Muscle of leg (tissue), 11 donors: ENCODE measurements around the gene HSPA9. TPM values are rescaled to one million over a fixed set of nuclear protein-coding genes. Genes with fewer than 3 reads are reported as not detected.

Experiments used
- DNase-seq: peaks from one replicate; pipeline ENCODE4 v3.0.0; 2013
- H3K27ac ChIP-seq: one replicate; pipeline ENCODE4 v1.5.1; 2013; ENCODE audit warnings: mild to moderate bottlenecking, low read length, control low read depth
- H3K27me3 ChIP-seq: one replicate; pipeline ENCODE4 v1.6.1; 2013; ENCODE audit warnings: low read length; ENCODE audit not compliant: control insufficient read depth, insufficient read depth
- H3K36me3 ChIP-seq: one replicate; pipeline ENCODE4 v1.6.1; 2013; ENCODE audit warnings: low read length; ENCODE audit not compliant: control insufficient read depth, insufficient read depth
- H3K4me1 ChIP-seq: one replicate; pipeline ENCODE4 v1.6.1; 2013; ENCODE audit warnings: low read length; ENCODE audit not compliant: control insufficient read depth, insufficient read depth
- H3K4me3 ChIP-seq: one replicate; pipeline ENCODE4 v1.5.1; 2013; ENCODE audit warnings: low read length, control low read depth
- H3K9me3 ChIP-seq: replicated peaks from 2 replicates; pipeline ENCODE4 v1.6.1; 2013; ENCODE audit warnings: low read depth, low read length; ENCODE audit not compliant: control insufficient read depth
- WGBS: methylation state at CpG from one replicate; pipeline ENCODE4 v1.1.5; 2013; ENCODE audit warnings: missing lambda C conversion rate; ENCODE audit not compliant: insufficient coverage; 5-methylcytosine and 5-hydroxymethylcytosine counted together
- polyA plus RNA-seq, 8 donors: library from polyadenylated mRNA; unstranded; fragments of 120-200 nt; gene quantifications; one replicate each; pipeline versions ENCODE4 v1.2.1 to v1.2.3, GENCODE V29; 2013; ENCODE audit warnings: inconsistent platforms in 1 of 8, low replicate concordance in 1 of 8; ENCODE audit not compliant: insufficient read length in 8 of 8, insufficient read depth in 1 of 8
- total RNA-seq: library from RNA; stranded (reverse); fragments of 120-200 nt; gene quantifications from one replicate; pipeline ENCODE4 v1.2.4, GENCODE V29; 2013

HSPA9 gene
- total and polyA plus RNA-seq, 9 donors: 118 to 177 (median 152) TPM

DNA sequence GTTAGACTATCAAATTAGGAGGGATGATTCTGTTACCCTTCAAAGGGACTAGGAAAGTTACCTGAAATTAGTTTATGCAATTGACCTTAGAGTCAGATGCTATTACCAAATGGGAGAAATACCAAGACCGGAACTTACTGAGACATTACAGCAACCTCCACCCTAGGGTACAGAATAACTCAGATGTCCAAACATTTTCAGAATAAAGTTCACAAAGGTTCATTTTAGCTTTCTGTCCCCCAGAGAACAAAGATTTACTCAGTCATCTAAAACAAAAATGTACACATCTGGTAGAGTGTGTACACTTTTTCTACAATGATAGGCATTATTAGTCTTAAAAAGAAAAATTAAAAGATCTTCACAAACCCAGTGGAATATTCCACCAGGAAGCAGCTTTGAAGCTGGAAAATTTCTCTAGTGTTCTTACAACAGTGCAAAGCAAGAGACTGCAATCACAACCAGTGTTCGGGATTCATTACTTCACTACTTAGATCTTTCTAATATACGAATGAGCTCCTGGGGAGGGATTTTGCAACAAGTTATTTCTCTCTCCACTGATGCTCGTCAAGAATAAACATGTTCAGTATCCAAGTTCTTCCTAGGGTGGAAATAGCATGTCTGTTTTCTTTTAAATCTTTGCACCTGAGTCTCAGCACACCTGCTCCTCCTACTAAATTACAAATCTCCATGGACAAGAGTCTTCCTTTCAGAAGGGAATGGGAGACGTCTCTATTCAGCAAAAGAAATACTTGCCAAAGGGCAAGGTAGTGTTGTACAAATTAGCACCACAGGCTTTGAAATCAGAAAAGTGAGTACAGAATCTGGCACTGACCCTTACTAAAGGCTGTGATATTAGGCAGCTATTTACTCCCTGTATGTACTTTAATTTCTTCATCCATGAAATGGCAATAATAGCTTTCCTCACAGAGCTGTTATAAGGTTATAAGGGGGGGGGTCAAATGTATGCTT is 40.9 kb downstream of the HSPA9 start:
- Histone ChIP-seq H3K4me3 (no peak overlapping the region), H3K27ac (no peak overlapping the region), H3K4me1 (no peaks in the 10 kb centered on the region), H3K36me3 (peaks cover 13% of the 10 kb centered on the region), H3K27me3 (no peaks in the 10 kb centered on the region), H3K9me3 (no peaks in the 10 kb centered on the region)
- WGBS: 100% methylated on average over 1 of the region's 5 CpGs
- no peak for DNase-seq

DNA sequence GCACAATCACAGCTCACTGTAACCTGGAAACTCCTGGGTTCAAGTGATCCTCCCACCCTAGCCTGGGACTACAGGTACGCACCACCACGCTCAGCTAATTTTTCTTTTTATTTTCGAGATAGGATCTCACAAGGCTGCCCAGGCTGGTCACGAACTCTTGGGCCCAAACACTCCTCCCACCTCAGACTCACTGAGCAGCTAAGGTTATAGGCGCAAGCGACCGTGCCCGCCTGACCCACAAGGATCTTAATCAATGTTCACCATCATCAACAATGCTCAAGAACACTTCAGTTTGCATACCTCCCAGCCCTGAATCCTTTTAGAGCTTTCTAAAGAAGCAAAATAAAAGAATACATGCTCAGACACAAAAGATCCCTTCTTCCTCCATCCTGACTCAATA is 45.4 kb downstream of the HSPA9 start:
- Histone ChIP-seq H3K36me3 (peaks cover 10% of the 10 kb centered on the region), H3K4me1 (no peaks in the 10 kb centered on the region), H3K9me3 (no peaks in the 10 kb centered on the region), H3K27ac (no peak overlapping the region), H3K27me3 (no peaks in the 10 kb centered on the region), H3K4me3 (no peak overlapping the region)
- 94% methylated on average over 8 of the region's 8 CpGs for WGBS
- no peak for DNase-seq

DNA sequence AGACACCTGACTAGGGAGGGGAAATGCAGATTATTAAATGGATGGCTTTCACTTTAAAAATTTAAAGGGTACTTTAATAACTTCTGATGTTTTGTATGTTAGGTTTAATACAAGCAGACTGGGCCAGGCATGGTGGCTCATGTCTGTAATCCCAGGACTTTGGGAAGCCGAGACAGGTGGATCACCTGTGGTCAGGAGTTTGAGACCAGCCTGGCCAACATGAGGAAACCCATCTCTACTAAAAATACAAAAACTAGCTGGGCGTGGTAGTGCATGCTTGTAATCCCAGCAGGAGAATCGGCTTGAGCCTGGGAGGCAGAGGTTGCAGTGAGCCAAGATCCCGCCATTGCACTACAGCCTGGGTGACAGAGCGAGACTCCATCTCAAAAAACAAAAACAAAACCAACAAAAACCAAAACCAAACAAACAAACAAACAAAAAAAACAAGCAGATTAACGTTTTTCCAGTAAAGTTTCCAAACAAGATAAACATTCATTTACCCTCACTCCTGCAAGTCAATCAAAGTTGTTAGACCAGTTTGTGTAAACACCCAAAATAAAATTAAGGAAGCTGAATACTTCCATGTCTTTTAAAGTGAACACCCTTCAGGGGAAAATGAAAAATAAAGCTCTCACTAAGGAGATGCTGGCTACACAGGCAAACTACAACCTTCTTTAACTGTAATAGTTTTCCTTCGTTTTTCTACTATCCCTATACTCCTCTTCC is 46.3 kb downstream of the HSPA9 start:
- Histone ChIP-seq H3K4me1 (no peaks in the 10 kb centered on the region), H3K27me3 (no peaks in the 10 kb centered on the region), H3K27ac (no peak overlapping the region), H3K4me3 (no peak overlapping the region), H3K9me3 (no peaks in the 10 kb centered on the region), H3K36me3 (peaks cover 4% of the 10 kb centered on the region)
- WGBS: 83% methylated on average over 4 of the region's 7 CpGs
- no peak for DNase-seq

GRCh38 chr5:138528208-138528607 is 47.0 kb downstream of the HSPA9 start:
- no peak overlapping the region for H3K27ac ChIP-seq
- WGBS: no CpG with 5 or more reads among the region's 1 CpG
- H3K27me3 ChIP-seq: no peaks in the 10 kb centered on the region
- no peaks in the 10 kb centered on the region for H3K9me3 ChIP-seq
- H3K4me3 ChIP-seq: no peak overlapping the region
- H3K4me1 ChIP-seq: no peaks in the 10 kb centered on the region
- DNase-seq: no peak
- peaks cover 4% of the 10 kb centered on the region for H3K36me3 ChIP-seq

DNA sequence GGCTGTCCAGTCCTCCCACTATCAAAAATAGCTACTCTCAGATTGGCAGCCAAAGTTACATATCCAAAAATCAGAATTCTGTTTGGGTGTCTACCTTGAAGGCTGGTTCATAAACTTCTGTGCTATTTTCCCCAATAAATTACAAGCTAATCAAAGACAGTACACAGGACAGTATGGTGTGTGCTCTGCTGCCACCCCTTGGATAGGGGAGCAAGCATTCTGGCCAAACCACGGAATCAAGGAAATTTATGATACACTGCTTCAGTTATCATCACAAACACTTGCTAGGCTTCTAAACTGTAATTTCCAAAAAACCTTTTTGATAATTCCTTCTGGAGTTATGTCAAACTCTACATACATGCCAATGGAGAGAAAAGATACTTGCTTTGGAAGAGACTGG is 48.0 kb downstream of the HSPA9 start:
- Histone ChIP-seq H3K4me3 (no peak overlapping the region), H3K27me3 (no peaks in the 10 kb centered on the region), H3K27ac (no peak overlapping the region), H3K9me3 (no peaks in the 10 kb centered on the region), H3K4me1 (no peaks in the 10 kb centered on the region), H3K36me3 (peaks cover 4% of the 10 kb centered on the region)
- no peak for DNase-seq
- WGBS: no CpG with 5 or more reads among the region's 1 CpG

GRCh38 chr5:138523406-138523805 is 51.8 kb downstream of the HSPA9 start:
- no peak for DNase-seq
- H3K27me3 ChIP-seq: no peaks in the 10 kb centered on the region
- H3K36me3 ChIP-seq: peaks cover 6% of the 10 kb centered on the region
- no peak overlapping the region for H3K4me3 ChIP-seq
- WGBS: 82% methylated on average over 1 of the region's 5 CpGs
- no peaks in the 10 kb centered on the region for H3K4me1 ChIP-seq
- no peak overlapping the region for H3K27ac ChIP-seq
- H3K9me3 ChIP-seq: no peaks in the 10 kb centered on the region

DNA sequence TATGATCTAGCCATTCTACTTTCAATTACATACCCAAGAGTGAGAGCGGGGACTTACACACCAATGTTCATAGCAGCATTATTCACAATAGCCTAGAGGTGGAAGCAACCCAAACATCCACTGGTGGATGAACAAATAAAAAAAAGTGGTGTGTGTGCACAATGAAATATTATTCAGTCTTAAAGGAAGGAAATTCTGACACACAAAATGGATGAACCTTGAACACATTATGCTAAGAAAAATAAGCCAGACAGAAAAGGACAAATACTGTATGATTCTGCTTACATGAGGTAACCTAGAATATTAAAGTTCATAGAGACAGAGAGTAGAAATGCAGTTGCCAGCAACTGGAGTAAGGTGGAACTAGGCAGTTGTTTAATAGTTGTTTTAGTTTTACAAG is 54.2 kb downstream of the HSPA9 start:
- no peak overlapping the region for H3K27ac ChIP-seq
- no peaks in the 10 kb centered on the region for H3K9me3 ChIP-seq
- peaks cover 26% of the 10 kb centered on the region for H3K36me3 ChIP-seq
- H3K27me3 ChIP-seq: no peaks in the 10 kb centered on the region
- no peaks in the 10 kb centered on the region for H3K4me1 ChIP-seq
- no peak overlapping the region for H3K4me3 ChIP-seq
- no peak for DNase-seq
- WGBS: no CpG with 5 or more reads among the region's 1 CpG

- Histone ChIP-seq H3K36me3 (peaks cover 52% of the 10 kb centered on the region), H3K27me3 (no peaks in the 10 kb centered on the region), H3K4me3 (no peak overlapping the region), H3K4me1 (no peaks in the 10 kb centered on the region), H3K9me3 (no peaks in the 10 kb centered on the region), H3K27ac (no peak overlapping the region)
- DNase-seq: no peak
- 100% methylated on average over 2 of the region's 4 CpGs for WGBS
Observed at GRCh38 chr5:138517437-138517836, 57.8 kb downstream of the HSPA9 start.

GRCh38 chr5:138515556-138516245 is 59.5 kb downstream of the HSPA9 start:
- no peak overlapping the region for H3K27ac ChIP-seq
- no peaks in the 10 kb centered on the region for H3K4me1 ChIP-seq
- no peaks in the 10 kb centered on the region for H3K9me3 ChIP-seq
- DNase-seq: no peak
- peaks cover 58% of the 10 kb centered on the region for H3K36me3 ChIP-seq
- H3K4me3 ChIP-seq: no peak overlapping the region
- no peaks in the 10 kb centered on the region for H3K27me3 ChIP-seq
- no CpG with 5 or more reads among the region's 3 CpGs for WGBS

GRCh38 chr5:138514021-138514420 is 61.2 kb downstream of the HSPA9 start:
- Histone ChIP-seq H3K27ac (no peak overlapping the region), H3K36me3 (peaks cover 71% of the 10 kb centered on the region), H3K9me3 (no peaks in the 10 kb centered on the region), H3K27me3 (no peaks in the 10 kb centered on the region), H3K4me3 (no peak overlapping the region), H3K4me1 (no peaks in the 10 kb centered on the region)
- no CpG with 5 or more reads among the region's 1 CpG for WGBS
- DNase-seq: no peak
